Peyer's patch (tissue), 4 donors: ENCODE data around the gene CD55.

Source experiments
- CTCF ChIP-seq, 6 experiments: fragments of 450-650 bp in 4 of 6; fragments of 200-600 bp in 2 of 6; sonication (generic) in 1 of 6; IDR thresholded peaks; one replicate each; pipeline ENCODE4 v1.5.1; 2017 to 2019; ENCODE audit warnings: antibody characterized with exemption in 6 of 6, mild to moderate bottlenecking in 3 of 6, moderate library complexity in 1 of 6
- POLR2A ChIP-seq, 2 donors: fragments of 450-650 bp; IDR thresholded peaks; one replicate each; pipeline ENCODE4 v1.5.1; 2017; ENCODE audit warnings: antibody characterized with exemption in 2 of 2, mild to moderate bottlenecking in 2 of 2, moderate library complexity in 2 of 2

GRCh38 chr1:207319199-207319598 is 2.3 kb upstream of the CD55 start:
- no peak for TF ChIP-seq CTCF (IDR thresholded peaks at IDR 0.05)
- TF ChIP-seq POLR2A (IDR thresholded peaks at IDR 0.05) = no peak
